Uterus (tissue), 2 donors: ENCODE data around the gene DKK3.

Experiments used
- CTCF ChIP-seq, 4 experiments: fragments of 200-600 bp in 2 of 4; fragments of 450-650 bp in 2 of 4; sonication (generic) in 2 of 4; IDR thresholded peaks; one replicate each; pipeline ENCODE4 v1.5.1; 2016 to 2019; ENCODE audit warnings: antibody characterized with exemption in 4 of 4, mild to moderate bottlenecking in 2 of 4, moderate library complexity in 1 of 4
- POLR2A ChIP-seq, 2 donors: fragments of 450-650 bp; IDR thresholded peaks; one replicate each; pipeline ENCODE4 v1.6.1; 2016; ENCODE audit warnings: antibody characterized with exemption in 2 of 2, mild to moderate bottlenecking in 1 of 2, moderate library complexity in 1 of 2

- TF ChIP-seq CTCF (IDR thresholded peaks at IDR 0.05) (no peak), POLR2A (IDR thresholded peaks at IDR 0.05) (no peak)
These were observed 7.2 kb downstream of the DKK3 start for GRCh38 chr11:12001186-12001585.
